HG03460 (cell line): ENCODE results near the gene TMEM222.

Source experiments
- ATAC-seq: cut with Tn5 transposase; IDR thresholded peaks from one replicate; pipeline ENCODE4 v1.9.1; 2021; ENCODE audit not compliant: unreplicated experiment

TMEM222 gene

GRCh38 chr1:27341525-27342252, 19.7 kb downstream of the TMEM222 start, which contains the start of gene SYTL1:
TSS of gene SYTL1 (plus strand) at chr1:27342022. CDS start at chr1:27345335, 3,313 bp downstream.
- ATAC-seq, result no peak

- ATAC-seq, result no peak
Observed at GRCh38 chr1:27342391-27342777, 20.4 kb downstream of the TMEM222 start.

- no peak for ATAC-seq
Observed at GRCh38 chr1:27342778-27343638, 21.0 kb downstream of the TMEM222 start.

GRCh38 chr1:27343639-27344025, 21.7 kb downstream of the TMEM222 start:
- ATAC-seq, result no peak

GRCh38 chr1:27345272-27345671, 23.3 kb downstream of the TMEM222 start:
- no peak for ATAC-seq

GRCh38 chr1:27346357-27346756, 24.4 kb downstream of the TMEM222 start:
- no peak for ATAC-seq

GRCh38 chr1:27346991-27347624, 25.1 kb downstream of the TMEM222 start:
- no peak for ATAC-seq

- no peak for ATAC-seq
Observed at GRCh38 chr1:27348861-27349783, 27.2 kb downstream of the TMEM222 start.

- ATAC-seq, result no peak
Observed at GRCh38 chr1:27349784-27350662, 28.1 kb downstream of the TMEM222 start.

- ATAC-seq, result no peak
Observed at GRCh38 chr1:27350663-27351540, 28.9 kb downstream of the TMEM222 start.

GRCh38 chr1:27351541-27352107, 29.7 kb downstream of the TMEM222 start:
- ATAC-seq, result no peak

- no peak for ATAC-seq
Observed at GRCh38 chr1:27353166-27353565, 31.2 kb downstream of the TMEM222 start.

- no peak for ATAC-seq
Observed at GRCh38 chr1:27353629-27354028, 31.7 kb downstream of the TMEM222 start.

- ATAC-seq, result no peak
Observed at GRCh38 chr1:27355683-27356082, 33.7 kb downstream of the TMEM222 start.

GRCh38 chr1:27356277-27356618, 34.3 kb downstream of the TMEM222 start:
- no peak for ATAC-seq

GRCh38 chr1:27356619-27357280, 34.8 kb downstream of the TMEM222 start:
- no peak for ATAC-seq

- ATAC-seq, result no peak
Observed at GRCh38 chr1:27357281-27358037, 35.5 kb downstream of the TMEM222 start.
